SJCRH30 (cell line): ENCODE data around the gene OR10G3. TPM values are rescaled to one million over a fixed set of nuclear protein-coding genes. Genes with fewer than 3 reads are reported as not detected.
A peak's percentile ranks its signal among the peaks of the same experiment; 100 is the strongest.

ENCODE experiments used
- DNase-seq, 2 experiments: peaks; one replicate each; pipeline ENCODE4 v3.0.0-alpha.2; 2015 to 2020
- H3K27ac ChIP-seq: fragments of 250-450 bp; sonication (Bioruptor Pico); 2 replicates; pipeline ENCODE4 v1.5.1; 2020; ENCODE audit warnings: mild to moderate bottlenecking, moderate library complexity
- H3K27me3 ChIP-seq: fragments of 250-450 bp; sonication (Bioruptor Pico); 2 replicates; pipeline ENCODE4 v1.5.1; 2020; ENCODE audit warnings: mild to moderate bottlenecking, moderate library complexity
- H3K36me3 ChIP-seq: fragments of 250-450 bp; sonication (Bioruptor Pico); 2 replicates; pipeline ENCODE4 v1.5.1; 2020; ENCODE audit warnings: mild to moderate bottlenecking, moderate library complexity
- H3K4me1 ChIP-seq: fragments of 250-450 bp; sonication (Bioruptor Pico); 2 replicates; pipeline ENCODE4 v1.5.1; 2020; ENCODE audit warnings: mild to moderate bottlenecking, moderate library complexity
- H3K4me3 ChIP-seq: fragments of 250-450 bp; sonication (Bioruptor Pico); 2 replicates; pipeline ENCODE4 v1.5.1; 2020; ENCODE audit warnings: mild to moderate bottlenecking, moderate library complexity
- H3K9me3 ChIP-seq: fragments of 250-450 bp; sonication (Bioruptor Pico); replicated peaks from 2 replicates; pipeline ENCODE4 v1.5.1; 2020; ENCODE audit warnings: mild to moderate bottlenecking, moderate library complexity
- total RNA-seq: library from RNA; depleted of rRNA; stranded (reverse); fragments of >200 nt; shearing (Covaris generic); gene quantifications from 2 replicates; pipeline ENCODE4 v1.2.3, GENCODE V29; 2014

Gene OR10G3
- total RNA-seq, 1 experiment from 2014 or later: not detected

GRCh38 chr14:21543521-21543960 is 36.3 kb downstream of the OR10G3 start:
- Histone ChIP-seq H3K27me3 (no peaks in the 10 kb centered on the region; the same call in 1 of the 2 replicates), H3K4me1 (no peaks in the 10 kb centered on the region), H3K4me3 (no peak overlapping the region), H3K9me3 (no peaks in the 10 kb centered on the region), H3K27ac (no peak overlapping the region), H3K36me3 (no peaks in the 10 kb centered on the region)
- DNase-seq: no peak

GRCh38 chr14:21541413-21542074 is 38.3 kb downstream of the OR10G3 start:
- Histone ChIP-seq H3K4me1 (no peaks in the 10 kb centered on the region), H3K27ac (no peak overlapping the region), H3K9me3 (no peaks in the 10 kb centered on the region), H3K36me3 (no peaks in the 10 kb centered on the region), H3K4me3 (no peak overlapping the region), H3K27me3 (peaks cover 8% of the 10 kb centered on the region)
- no peak for DNase-seq

- Histone ChIP-seq H3K9me3 (no peaks in the 10 kb centered on the region), H3K4me1 (peaks cover 4% of the 10 kb centered on the region; the same call in 1 of the 2 replicates), H3K36me3 (no peaks in the 10 kb centered on the region), H3K27ac (no peak overlapping the region), H3K4me3 (no peak overlapping the region), H3K27me3 (peaks cover 15% of the 10 kb centered on the region)
- no peak for DNase-seq
Measured at GRCh38 chr14:21539189-21539940, 40.5 kb downstream of the OR10G3 start.

GRCh38 chr14:21537090-21537424 is 42.8 kb downstream of the OR10G3 start:
- DNase-seq: no peak
- H3K27me3 ChIP-seq: peaks cover 15% of the 10 kb centered on the region
- H3K9me3 ChIP-seq: no peaks in the 10 kb centered on the region
- H3K36me3 ChIP-seq: no peaks in the 10 kb centered on the region
- H3K4me3 ChIP-seq: peak overlapping the region; percentile 39
- no peak overlapping the region for H3K27ac ChIP-seq
- peaks cover 4% of the 10 kb centered on the region; the same call in 1 of the 2 replicates for H3K4me1 ChIP-seq

- Histone ChIP-seq H3K27ac (no peak overlapping the region), H3K4me1 (peaks cover 4% of the 10 kb centered on the region; the same call in 1 of the 2 replicates), H3K4me3 (peak overlapping the region; percentile 39)
Measured at GRCh38 chr14:21536418-21537089, 43.3 kb downstream of the OR10G3 start.

GRCh38 chr14:21535545-21536417 is 44.1 kb downstream of the OR10G3 start:
- peaks cover 4% of the 10 kb centered on the region; the same call in 1 of the 2 replicates for H3K4me1 ChIP-seq
- no peak overlapping the region for H3K4me3 ChIP-seq
- DNase-seq: no peak
- H3K27me3 ChIP-seq: peaks cover 17% of the 10 kb centered on the region
- no peaks in the 10 kb centered on the region for H3K36me3 ChIP-seq
- H3K9me3 ChIP-seq: no peaks in the 10 kb centered on the region
- no peak overlapping the region for H3K27ac ChIP-seq

More at GRCh38 chr14:21536418-21537089, 43.3 kb downstream of the OR10G3 start:
- Histone ChIP-seq H3K9me3 (no peaks in the 10 kb centered on the region), H3K27me3 (peaks cover 15% of the 10 kb centered on the region), H3K36me3 (no peaks in the 10 kb centered on the region)
- peak in 1 of 2 experiments; percentile 16 for DNase-seq

- Histone ChIP-seq H3K9me3 (no peaks in the 10 kb centered on the region), H3K27me3 (peaks cover 19% of the 10 kb centered on the region), H3K4me1 (peaks cover 4% of the 10 kb centered on the region; the same call in 1 of the 2 replicates), H3K4me3 (no peak overlapping the region), H3K36me3 (no peaks in the 10 kb centered on the region), H3K27ac (no peak overlapping the region)
- no peak for DNase-seq
Measured at GRCh38 chr14:21534576-21534975, 45.3 kb downstream of the OR10G3 start.

GRCh38 chr14:21533294-21533693 is 46.6 kb downstream of the OR10G3 start:
- Histone ChIP-seq H3K4me3 (no peak overlapping the region), H3K36me3 (no peaks in the 10 kb centered on the region), H3K9me3 (no peaks in the 10 kb centered on the region), H3K27ac (no peak overlapping the region), H3K4me1 (peaks cover 4% of the 10 kb centered on the region; the same call in 1 of the 2 replicates), H3K27me3 (peaks cover 19% of the 10 kb centered on the region; the same call in 1 of the 2 replicates)
- DNase-seq: no peak

- no peak overlapping the region for H3K27ac ChIP-seq
- H3K4me1 ChIP-seq: peaks cover 10% of the 10 kb centered on the region
- no peak for DNase-seq
- H3K4me3 ChIP-seq: no peak overlapping the region
- 0 out of 2 replicates have a peak, but pooled peaks cover 4% of the 10 kb centered on the region for H3K27me3 ChIP-seq
- no peaks in the 10 kb centered on the region for H3K36me3 ChIP-seq
- no peaks in the 10 kb centered on the region for H3K9me3 ChIP-seq
Measured at GRCh38 chr14:21529515-21529914, 50.4 kb downstream of the OR10G3 start.

GRCh38 chr14:21528381-21529348 is 51.2 kb downstream of the OR10G3 start:
- Histone ChIP-seq H3K4me1 (peaks cover 10% of the 10 kb centered on the region), H3K27me3 (0 out of 2 replicates have a peak, but pooled peaks cover 4% of the 10 kb centered on the region), H3K9me3 (no peaks in the 10 kb centered on the region), H3K36me3 (no peaks in the 10 kb centered on the region), H3K4me3 (no peak overlapping the region), H3K27ac (no peak overlapping the region)
- DNase-seq: no peak

GRCh38 chr14:21527318-21527679 is 52.6 kb downstream of the OR10G3 start:
- peaks cover 10% of the 10 kb centered on the region for H3K4me1 ChIP-seq
- H3K4me3 ChIP-seq: no peak overlapping the region
- DNase-seq: no peak

GRCh38 chr14:21526672-21527317 is 53.1 kb downstream of the OR10G3 start:
- peaks cover 10% of the 10 kb centered on the region for H3K4me1 ChIP-seq
- peak overlapping the region; percentile 88 for H3K4me3 ChIP-seq
- peak; percentile 15 to 42 for DNase-seq
- peak overlapping the region; percentile 59 for H3K27ac ChIP-seq
- H3K9me3 ChIP-seq: no peaks in the 10 kb centered on the region
- 0 out of 2 replicates have a peak, but pooled peaks cover 4% of the 10 kb centered on the region for H3K27me3 ChIP-seq
- H3K36me3 ChIP-seq: no peaks in the 10 kb centered on the region

More at GRCh38 chr14:21527318-21527679, 52.6 kb downstream of the OR10G3 start:
- Histone ChIP-seq H3K9me3 (no peaks in the 10 kb centered on the region), H3K27me3 (0 out of 2 replicates have a peak, but pooled peaks cover 4% of the 10 kb centered on the region), H3K27ac (no peak overlapping the region), H3K36me3 (no peaks in the 10 kb centered on the region)
